Measurements from ENCODE around the gene THOP1. TPM values are rescaled to one million over a fixed set of nuclear protein-coding genes. Genes with fewer than 3 reads are reported as not detected.

The THOP1 gene
- total RNA-seq, 4 donors from 2014 or later, result 5.9 to 51.8 (median 25.2) TPM

DNA sequence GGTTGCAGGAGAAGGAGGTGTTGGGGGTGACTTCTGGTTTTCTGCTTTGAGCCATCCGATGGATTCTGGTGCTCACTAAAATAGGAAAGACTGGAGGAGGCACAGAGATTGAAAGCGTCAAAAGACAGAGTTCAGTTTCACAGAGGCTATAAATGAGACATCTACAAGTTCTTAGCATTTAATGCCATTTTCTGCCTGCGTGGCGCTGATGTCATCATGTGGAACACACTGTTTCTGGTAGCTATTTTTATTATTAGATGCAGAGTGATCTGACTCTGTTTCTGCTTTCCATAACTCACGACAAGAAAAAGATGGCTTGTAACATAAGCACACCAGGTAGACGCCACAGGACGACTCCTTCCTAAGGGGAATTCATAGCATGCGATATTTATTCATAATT is 42.2 kb upstream of the THOP1 start:
- Histone ChIP-seq H3K27ac (no peak overlapping the region), H3K4me3 (no peak overlapping the region), H3K36me3 (no peaks in the 10 kb centered on the region), H3K9me3 (no peaks in the 10 kb centered on the region), H3K27me3 (no peaks in the 10 kb centered on the region), H3K4me1 (no peaks in the 10 kb centered on the region)
- DNase-seq, result no peak
- TF ChIP-seq POLR2A (IDR thresholded peaks at IDR 0.05), result no peak
- TF ChIP-seq, protein P1, sequence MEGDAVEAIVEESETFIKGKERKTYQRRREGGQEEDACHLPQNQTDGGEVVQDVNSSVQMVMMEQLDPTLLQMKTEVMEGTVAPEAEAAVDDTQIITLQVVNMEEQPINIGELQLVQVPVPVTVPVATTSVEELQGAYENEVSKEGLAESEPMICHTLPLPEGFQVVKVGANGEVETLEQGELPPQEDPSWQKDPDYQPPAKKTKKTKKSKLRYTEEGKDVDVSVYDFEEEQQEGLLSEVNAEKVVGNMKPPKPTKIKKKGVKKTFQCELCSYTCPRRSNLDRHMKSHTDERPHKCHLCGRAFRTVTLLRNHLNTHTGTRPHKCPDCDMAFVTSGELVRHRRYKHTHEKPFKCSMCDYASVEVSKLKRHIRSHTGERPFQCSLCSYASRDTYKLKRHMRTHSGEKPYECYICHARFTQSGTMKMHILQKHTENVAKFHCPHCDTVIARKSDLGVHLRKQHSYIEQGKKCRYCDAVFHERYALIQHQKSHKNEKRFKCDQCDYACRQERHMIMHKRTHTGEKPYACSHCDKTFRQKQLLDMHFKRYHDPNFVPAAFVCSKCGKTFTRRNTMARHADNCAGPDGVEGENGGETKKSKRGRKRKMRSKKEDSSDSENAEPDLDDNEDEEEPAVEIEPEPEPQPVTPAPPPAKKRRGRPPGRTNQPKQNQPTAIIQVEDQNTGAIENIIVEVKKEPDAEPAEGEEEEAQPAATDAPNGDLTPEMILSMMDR (IDR thresholded peaks at IDR 0.05), result no peak
- intact Hi-C loops (cut with DNase I; ENCODE audit: low total_unique reads), result no loop called here

DNA sequence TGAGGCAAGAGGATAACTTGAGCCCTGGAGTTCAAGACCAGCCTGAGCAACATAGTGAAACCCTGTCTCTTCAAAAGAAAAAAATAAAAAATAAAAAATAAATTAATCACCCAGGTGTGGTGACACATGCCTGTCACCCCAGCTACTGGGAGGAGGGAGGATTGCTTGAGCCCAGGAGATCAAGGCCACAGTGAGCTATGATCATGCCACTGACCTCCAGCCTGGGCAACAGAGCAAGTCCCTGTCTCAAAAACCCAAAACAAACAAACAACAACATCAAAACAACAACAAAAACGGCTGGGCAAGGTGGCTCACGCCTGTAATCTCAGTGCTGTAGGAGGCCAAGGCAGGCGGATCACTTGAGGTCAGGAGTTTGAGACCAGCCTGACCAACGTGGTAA is 41.2 kb upstream of the THOP1 start:
- intact Hi-C loops (cut with DNase I; ENCODE audit: low total_unique reads), result no loop called here
- TF ChIP-seq, protein P1 (IDR thresholded peaks at IDR 0.05), result no peak
- no peak for TF ChIP-seq POLR2A (IDR thresholded peaks at IDR 0.05)

GRCh38 chr19:2747349-2747748 is 38.0 kb upstream of the THOP1 start:
- no peak overlapping the region for H3K27ac ChIP-seq
- H3K4me3 ChIP-seq, result no peak overlapping the region
- H3K4me1 ChIP-seq, result no peaks in the 10 kb centered on the region
- no peaks in the 10 kb centered on the region for H3K9me3 ChIP-seq
- intact Hi-C loops (cut with DNase I; ENCODE audit: low total_unique reads), result no loop called here
- H3K36me3 ChIP-seq, result no peaks in the 10 kb centered on the region
- TF ChIP-seq POLR2A (IDR thresholded peaks at IDR 0.05), result no peak
- no peak for DNase-seq
- H3K27me3 ChIP-seq, result no peaks in the 10 kb centered on the region

More for the DNA sequence above, 41.2 kb upstream of the THOP1 start:
- no peak for DNase-seq
- Histone ChIP-seq H3K9me3 (no peaks in the 10 kb centered on the region), H3K4me3 (no peak overlapping the region), H3K27me3 (no peaks in the 10 kb centered on the region), H3K27ac (no peak overlapping the region), H3K36me3 (no peaks in the 10 kb centered on the region), H3K4me1 (no peaks in the 10 kb centered on the region)

DNA sequence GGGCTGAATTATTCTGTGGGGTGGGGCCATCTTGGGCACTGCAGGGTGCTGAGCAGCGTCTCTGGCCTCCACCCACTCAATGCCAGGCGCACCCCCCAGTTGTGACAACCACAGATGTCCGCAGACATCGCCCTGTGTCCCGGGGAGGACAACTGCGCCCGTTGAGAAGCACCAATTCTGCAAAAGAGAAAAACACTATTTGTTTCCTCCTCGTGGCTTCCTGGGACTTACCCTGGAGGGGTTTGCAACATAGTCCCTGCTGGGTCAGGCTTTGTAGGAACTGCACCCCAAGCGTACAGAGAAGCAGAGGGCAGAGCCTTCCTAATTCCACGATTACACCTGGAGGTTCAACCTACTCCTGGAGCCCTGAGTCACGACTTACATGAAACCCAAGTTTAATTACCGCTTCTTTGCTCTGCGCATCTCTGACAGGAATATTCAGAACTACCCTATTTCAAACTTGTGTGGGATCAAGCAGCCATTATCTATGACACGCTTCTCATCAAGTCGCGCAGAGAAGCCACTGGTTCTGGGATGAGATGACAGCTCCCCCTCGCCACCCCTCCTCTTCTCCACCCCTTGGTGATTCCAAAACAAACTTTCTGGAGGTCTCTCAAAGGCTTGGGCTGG is 34.4 kb upstream of the THOP1 start:
- no peaks in the 10 kb centered on the region for H3K9me3 ChIP-seq
- intact Hi-C loops (cut with DNase I; ENCODE audit: low total_unique reads), result loop anchor here (10.0 kb wide), 1 partner anchor 106 kb away; no protein-coding TSS in a partner anchor
- H3K4me1 ChIP-seq, result no peaks in the 10 kb centered on the region
- no peaks in the 10 kb centered on the region for H3K27me3 ChIP-seq
- no peak overlapping the region for H3K4me3 ChIP-seq
- H3K27ac ChIP-seq, result no peak overlapping the region
- no peaks in the 10 kb centered on the region for H3K36me3 ChIP-seq
- no peak for DNase-seq
- TF ChIP-seq POLR2A (IDR thresholded peaks at IDR 0.05), result no peak
- TF ChIP-seq, protein P1 (IDR thresholded peaks at IDR 0.05), result no peak

DNA sequence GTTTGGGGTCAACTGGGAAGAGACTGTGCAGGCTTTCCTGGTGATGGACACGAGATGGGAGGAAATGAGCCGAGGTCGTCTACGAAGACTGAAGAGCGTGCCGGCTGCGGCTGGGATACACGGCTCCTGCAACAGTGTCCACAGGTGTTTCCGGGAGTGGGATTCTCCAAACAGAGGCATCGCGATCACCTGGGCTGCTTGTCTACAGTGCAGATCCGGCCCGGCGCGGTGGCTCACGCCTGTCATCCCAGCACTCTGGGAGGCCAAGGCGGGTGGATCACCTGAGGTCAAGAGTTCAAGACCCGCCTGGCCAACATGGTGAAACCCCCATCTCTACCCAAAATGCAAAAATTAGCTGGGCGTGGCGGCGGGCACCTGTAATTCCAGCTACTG is 33.9 kb upstream of the THOP1 start:
- H3K4me3 ChIP-seq, result no peak overlapping the region
- no peaks in the 10 kb centered on the region for H3K27me3 ChIP-seq
- H3K27ac ChIP-seq, result no peak overlapping the region
- intact Hi-C loops (cut with DNase I; ENCODE audit: low total_unique reads), result loop anchor here (10.0 kb wide), 1 partner anchor 107 kb away; no protein-coding TSS in a partner anchor
- H3K4me1 ChIP-seq, result no peaks in the 10 kb centered on the region
- TF ChIP-seq POLR2A (IDR thresholded peaks at IDR 0.05), result no peak
- TF ChIP-seq, protein P1 (IDR thresholded peaks at IDR 0.05), result no peak
- no peak for DNase-seq
- H3K9me3 ChIP-seq, result no peaks in the 10 kb centered on the region
- H3K36me3 ChIP-seq, result no peaks in the 10 kb centered on the region

Data from uterus (tissue), 4 donors.